ENCODE results near the gene ERGIC3.
A peak's percentile ranks its signal among the peaks of the same experiment; 100 is the strongest.
"Not testable (repeated sequence)": the region's sequence is repeated elsewhere in the genome, so short reads cannot be mapped to it uniquely, and the experiment has no call there.

ERGIC3 gene

GRCh38 chr20:35541783-35542662 is at the start of gene ERGIC3:
TSS of gene ERGIC3 (plus strand) at chr20:35542078. CDS start at chr20:35542098, 20 bp downstream.
- FAIRE-seq, result peak; percentile 70

DNA sequence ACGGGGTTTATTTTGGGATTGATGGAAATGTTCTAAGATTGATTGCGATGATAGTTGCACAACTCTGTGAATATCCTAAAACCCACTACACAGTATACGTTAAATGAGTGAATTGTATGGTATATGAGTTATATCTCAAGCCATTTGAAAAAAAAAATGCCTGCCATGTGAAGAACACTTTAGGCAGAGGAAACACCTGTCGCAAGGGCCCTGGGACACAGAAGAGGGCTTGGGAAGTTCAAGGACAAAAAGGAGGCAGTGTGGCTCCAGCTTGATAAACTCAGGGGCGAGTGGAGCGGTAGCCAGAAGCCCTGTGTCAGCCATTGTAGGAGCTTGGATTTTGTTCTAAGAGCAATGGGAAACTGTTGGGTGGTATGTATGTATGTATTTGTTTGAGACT is 49.5 kb upstream of the ERGIC3 start:
- FAIRE-seq, result no peak

DNA sequence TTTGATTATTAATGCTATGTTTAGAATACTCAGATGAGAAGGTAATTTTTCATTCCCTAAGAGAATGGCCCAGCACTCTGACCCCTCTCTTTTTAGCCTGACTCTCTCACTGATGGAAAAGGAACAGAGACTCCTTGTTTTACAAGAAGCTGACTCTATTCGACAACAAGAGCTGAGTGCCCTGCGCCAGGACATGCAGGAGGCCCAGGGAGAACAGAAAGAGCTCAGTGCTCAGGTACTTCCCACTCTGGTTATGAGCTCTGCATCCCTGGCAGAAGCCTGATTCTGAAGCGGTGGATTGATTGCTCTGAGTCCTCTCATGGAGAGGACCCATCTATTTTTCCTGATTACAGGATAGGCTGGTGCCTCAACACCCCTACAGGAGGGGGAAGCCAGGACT is 45.4 kb upstream of the ERGIC3 start:
- FAIRE-seq, result no peak

DNA sequence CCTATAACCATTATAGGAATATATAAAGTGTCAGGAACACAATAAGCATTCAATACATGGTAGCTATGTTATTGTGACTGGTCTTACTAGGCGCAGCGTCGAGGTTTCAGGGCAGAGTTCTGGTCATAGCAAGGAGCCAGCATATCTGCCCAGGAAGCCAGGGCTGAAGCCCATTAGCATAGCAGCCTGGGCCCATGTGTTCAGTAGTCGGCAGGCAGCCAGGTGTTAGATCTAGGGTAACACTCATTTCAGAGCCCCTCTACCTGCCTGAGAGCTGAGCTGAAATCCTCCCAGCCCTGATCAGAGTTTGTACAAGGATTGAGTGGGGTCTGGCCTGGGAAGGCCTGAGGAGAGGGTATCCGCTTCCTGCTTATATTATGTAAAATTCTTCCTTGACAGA is 44.6 kb upstream of the ERGIC3 start:
- FAIRE-seq, result no peak

DNA sequence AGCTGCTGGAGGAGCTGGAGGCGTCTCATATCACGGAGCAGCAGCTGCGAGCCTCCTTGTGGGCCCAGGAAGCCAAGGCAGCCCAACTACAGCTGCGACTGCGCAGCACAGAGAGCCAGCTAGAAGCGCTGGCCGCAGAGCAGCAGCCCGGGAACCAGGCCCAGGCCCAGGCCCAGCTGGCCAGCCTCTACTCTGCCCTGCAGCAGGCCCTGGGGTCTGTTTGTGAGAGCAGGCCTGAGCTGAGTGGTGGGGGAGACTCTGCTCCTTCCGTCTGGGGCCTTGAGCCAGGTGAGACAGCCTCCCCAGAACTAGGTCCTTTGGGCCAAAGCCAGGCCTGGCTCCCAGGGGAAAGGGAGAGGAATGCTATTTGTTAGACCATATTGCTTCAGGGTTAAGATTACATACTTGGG is 44.1 kb upstream of the ERGIC3 start:
- no peak for FAIRE-seq

GRCh38 chr20:35499271-35499670 is 42.6 kb upstream of the ERGIC3 start:
- FAIRE-seq, result no peak

GRCh38 chr20:35502352-35502751 is 39.5 kb upstream of the ERGIC3 start:
- FAIRE-seq, result no peak

GRCh38 chr20:35503281-35503680 is 38.6 kb upstream of the ERGIC3 start:
- FAIRE-seq, result no peak

GRCh38 chr20:35503841-35504561 is 37.9 kb upstream of the ERGIC3 start:
- FAIRE-seq, result no peak

DNA sequence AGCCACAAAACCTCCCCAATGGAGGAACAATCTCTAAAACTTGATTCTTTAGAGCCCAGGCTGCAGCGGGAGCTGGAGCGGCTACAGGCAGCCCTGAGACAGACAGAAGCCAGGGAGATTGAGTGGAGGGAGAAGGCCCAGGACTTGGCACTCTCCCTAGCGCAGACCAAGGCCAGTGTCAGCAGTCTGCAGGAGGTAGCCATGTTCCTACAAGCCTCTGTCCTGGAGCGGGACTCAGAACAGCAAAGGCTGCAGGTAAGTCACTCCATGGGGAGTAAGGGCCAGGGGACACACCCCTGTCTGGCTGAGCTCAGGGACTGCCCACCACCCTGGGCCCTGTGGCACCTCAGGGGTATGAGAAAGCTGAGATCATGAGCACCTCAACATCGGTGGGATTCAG is 37.1 kb upstream of the ERGIC3 start:
- no peak for FAIRE-seq

DNA sequence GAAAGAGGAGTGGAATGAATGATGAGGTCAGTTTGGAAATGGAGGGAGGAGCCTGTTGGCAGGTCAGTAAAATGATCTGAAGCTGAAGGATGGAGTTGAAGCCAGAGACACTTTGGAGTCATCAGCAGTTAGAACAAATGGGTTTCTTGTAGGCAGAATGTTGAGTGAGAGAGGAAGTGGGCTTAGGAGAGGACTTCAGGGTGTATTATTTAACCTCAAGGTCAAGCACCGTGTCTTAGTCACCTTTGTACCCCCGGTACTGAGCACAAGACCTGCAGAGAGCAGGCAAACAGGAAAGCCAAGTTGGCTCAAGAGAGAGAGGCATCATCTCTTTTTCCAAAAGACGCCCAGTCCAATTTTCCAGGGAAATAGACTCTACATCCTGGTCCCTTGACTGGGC is 35.7 kb upstream of the ERGIC3 start:
- FAIRE-seq, result no peak

- FAIRE-seq, result no peak
Observed at GRCh38 chr20:35506872-35507638, 34.8 kb upstream of the ERGIC3 start.

GRCh38 chr20:35508493-35509218 is 33.2 kb upstream of the ERGIC3 start:
- FAIRE-seq, result no peak

DNA sequence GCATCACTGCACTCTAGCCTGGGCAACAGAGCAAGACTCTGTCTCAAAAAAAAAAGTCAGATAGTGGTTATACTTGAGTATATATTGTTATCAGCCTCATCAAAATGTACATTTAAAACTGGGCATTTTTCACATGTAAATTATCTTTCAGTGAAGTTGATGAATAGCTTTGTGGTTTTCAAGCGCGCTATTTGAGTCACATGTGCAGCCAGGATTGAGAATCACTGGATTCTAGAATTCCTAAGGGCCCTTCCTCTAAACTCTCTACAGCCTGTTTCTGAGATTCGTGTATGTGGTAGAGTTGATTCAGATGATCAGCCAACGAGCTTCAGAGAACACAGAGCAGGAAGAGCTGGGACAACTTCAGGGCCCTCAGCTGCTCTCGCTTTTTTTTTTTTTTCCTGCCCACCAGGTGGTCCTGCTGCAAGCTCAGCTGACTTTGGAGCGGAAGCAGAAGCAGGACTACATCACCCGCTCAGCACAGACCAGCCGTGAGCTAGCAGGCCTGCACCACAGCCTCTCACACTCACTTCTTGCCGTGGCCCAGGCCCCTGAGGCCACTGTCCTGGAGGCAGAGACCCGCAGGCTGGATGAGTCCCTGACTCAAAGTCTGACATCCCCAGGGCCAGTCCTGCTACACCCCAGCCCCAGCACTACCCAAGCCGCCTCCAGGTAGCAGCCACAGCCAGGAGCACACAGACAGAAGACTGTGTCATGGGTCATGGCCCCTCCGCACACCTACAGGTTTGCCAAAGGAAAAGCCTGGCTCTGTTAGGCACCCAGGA is 30.7 kb upstream of the ERGIC3 start:
- no peak for FAIRE-seq

- FAIRE-seq, result no peak
Observed at GRCh38 chr20:35511814-35512420, 30.0 kb upstream of the ERGIC3 start.

DNA sequence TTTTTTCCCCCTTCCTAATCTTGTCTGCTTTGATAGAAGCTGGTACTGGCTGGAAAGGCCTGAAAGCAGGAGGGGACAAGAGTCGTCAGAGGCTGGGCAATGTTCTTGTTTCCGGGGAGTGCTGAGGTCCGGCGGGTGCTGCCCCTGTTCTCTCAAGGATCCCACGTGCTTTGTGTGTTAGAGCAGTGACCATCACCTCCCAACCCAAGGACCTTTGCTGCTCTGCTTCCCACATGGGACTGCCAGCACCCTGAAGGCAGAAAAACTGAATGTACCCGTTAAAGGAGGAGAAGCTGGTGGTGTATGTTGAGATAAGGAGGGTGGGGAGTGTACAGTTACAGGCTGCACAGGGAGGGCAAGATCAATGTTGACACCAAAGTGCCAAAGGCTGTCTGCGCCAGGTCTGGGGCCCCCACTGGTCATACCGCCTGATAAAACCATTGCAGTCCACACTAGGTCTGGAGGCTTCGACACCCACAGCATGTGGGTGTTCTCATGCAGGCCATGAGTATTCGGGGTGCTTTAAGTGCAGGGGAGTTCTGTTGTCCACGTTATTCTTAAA is 27.4 kb upstream of the ERGIC3 start:
- FAIRE-seq, result no peak

DNA sequence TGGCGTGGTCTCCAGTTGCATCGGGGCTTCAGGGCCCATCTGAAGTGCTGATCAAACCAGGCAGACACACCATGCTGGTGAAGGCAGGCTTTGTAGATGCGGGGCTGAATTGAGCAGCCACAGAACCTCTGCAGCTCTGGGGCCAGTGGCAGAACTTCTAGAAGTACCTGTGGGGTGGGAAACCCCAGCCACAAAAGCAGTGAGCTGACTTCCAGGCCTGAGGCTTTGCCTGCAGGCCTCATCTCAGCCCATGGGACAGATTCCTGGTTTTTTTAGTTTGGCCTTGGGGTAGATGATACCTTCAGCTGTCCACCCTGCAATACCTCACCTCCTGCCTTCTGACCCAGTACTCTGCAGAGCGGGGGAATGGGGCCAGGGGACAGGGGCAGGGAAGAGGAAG is 26.5 kb upstream of the ERGIC3 start:
- FAIRE-seq, result no peak

- FAIRE-seq, result no peak
Observed at GRCh38 chr20:35515949-35516645, 25.8 kb upstream of the ERGIC3 start.

- FAIRE-seq, result no peak
Observed at GRCh38 chr20:35517125-35517524, 24.8 kb upstream of the ERGIC3 start.

DNA sequence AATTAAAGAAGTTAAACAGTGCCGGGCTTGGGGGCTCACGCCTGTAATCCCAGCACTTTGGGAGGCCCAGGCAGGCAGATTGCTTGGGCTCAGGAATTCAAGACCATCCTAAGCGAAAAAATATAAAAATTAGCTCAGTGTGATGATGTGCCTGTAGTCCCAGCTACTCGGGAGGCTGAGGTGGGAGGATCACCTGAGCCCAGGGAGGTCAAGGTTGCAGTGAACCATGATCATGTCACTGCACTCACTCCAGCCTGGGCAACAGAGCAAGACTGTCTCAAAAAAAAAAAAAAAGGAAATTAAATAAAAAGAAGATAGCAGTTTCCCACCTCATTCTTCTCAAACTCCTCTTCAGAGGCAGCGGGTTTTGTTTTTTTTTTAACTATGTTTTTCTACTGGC is 24.1 kb upstream of the ERGIC3 start:
- not testable (repeated sequence) for FAIRE-seq
